CD14-positive monocyte (primary cell): ENCODE measurements around the gene AXL. TPM values are rescaled to one million over a fixed set of nuclear protein-coding genes. Genes with fewer than 3 reads are reported as not detected.
A peak's percentile ranks its signal among the peaks of the same experiment; 100 is the strongest.

Experiments used
- DNase-seq, 3 donors: peaks; one replicate each; pipeline ENCODE4 v3.0.0-alpha.2; 2011 to 2022
- H2AFZ ChIP-seq: 2 replicates; pipeline ENCODE4 v1.6.0; 2012; ENCODE audit warnings: mild to moderate bottlenecking, low read depth, low read length, inconsistent platforms; ENCODE audit not compliant: insufficient read depth, poor library complexity, severe bottlenecking
- H3K27ac ChIP-seq, 2 donors: 1 replicate in 1 of 2; 2 replicates in 1 of 2; pipeline ENCODE4 v1.5.1; 2012 to 2013; ENCODE audit warnings: low read length in 2 of 2, control low read depth in 1 of 2, inconsistent platforms in 1 of 2, low read depth in 1 of 2, mild to moderate bottlenecking in 1 of 2
- H3K27me3 ChIP-seq, 2 donors: one replicate each; pipeline versions ENCODE4 v1.6.0 to v1.6.1; 2011 to 2013; ENCODE audit warnings: low read length in 2 of 2; ENCODE audit not compliant: control insufficient read depth in 2 of 2, insufficient read depth in 2 of 2
- H3K36me3 ChIP-seq, 2 donors: replicated peaks in 1 of 2; 1 replicate in 1 of 2; 2 replicates in 1 of 2; pipeline versions ENCODE4 v1.5.1 to v1.6.1; 2012 to 2013; ENCODE audit warnings: low read length in 2 of 2, control low read depth in 1 of 2, inconsistent platforms in 1 of 2, mild to moderate bottlenecking in 1 of 2; ENCODE audit not compliant: insufficient read depth in 2 of 2, control insufficient read depth in 1 of 2
- H3K4me1 ChIP-seq, 2 donors: 1 replicate in 1 of 2; 2 replicates in 1 of 2; pipeline versions ENCODE4 v1.5.1 to v1.6.1; 2012 to 2013; ENCODE audit warnings: low read length in 2 of 2, control low read depth in 1 of 2, inconsistent platforms in 1 of 2, mild to moderate bottlenecking in 1 of 2, moderate library complexity in 1 of 2; ENCODE audit not compliant: insufficient read depth in 2 of 2, control insufficient read depth in 1 of 2
- H3K4me2 ChIP-seq: replicated peaks from 2 replicates; pipeline ENCODE3; 2012; ENCODE audit warnings: low read length, moderate library complexity, mild to moderate bottlenecking; ENCODE audit not compliant: poor library complexity, severe bottlenecking; ENCODE audit errors: extremely low read depth
- H3K4me3 ChIP-seq, 3 experiments: fragments of 200-600 bp in 1 of 3; sonication (generic) in 1 of 3; replicated peaks in 1 of 3; 1 replicate in 2 of 3; 2 replicates in 1 of 3; pipeline ENCODE4 v1.5.1; 2011 to 2013; ENCODE audit warnings: low read length in 3 of 3, mild to moderate bottlenecking in 3 of 3, control low read depth in 2 of 3, low read depth in 2 of 3, inconsistent platforms in 1 of 3, moderate library complexity in 1 of 3
- H3K79me2 ChIP-seq: 2 replicates; pipeline ENCODE4 v1.6.0; 2012; ENCODE audit warnings: mild to moderate bottlenecking, control low read depth, inconsistent platforms, low read length, moderate library complexity; ENCODE audit not compliant: insufficient read depth
- H3K9ac ChIP-seq: 2 replicates; pipeline ENCODE4 v1.6.0; 2017; ENCODE audit warnings: low read length, mild to moderate bottlenecking; ENCODE audit not compliant: insufficient read depth, poor library complexity, severe bottlenecking
- H3K9me3 ChIP-seq, 2 donors: replicated peaks in 1 of 2; 1 replicate in 1 of 2; 2 replicates in 1 of 2; pipeline versions ENCODE4 v1.5.1 to v1.6.1; 2012 to 2013; ENCODE audit warnings: low read length in 2 of 2, control low read depth in 1 of 2; ENCODE audit not compliant: control insufficient read depth in 1 of 2, insufficient read depth in 1 of 2
- H4K20me1 ChIP-seq: 2 replicates; pipeline ENCODE4 v1.6.0; 2012; ENCODE audit warnings: mild to moderate bottlenecking, low read length, control low read depth, moderate library complexity; ENCODE audit not compliant: insufficient read depth
- H3K27ac Mint-ChIP-seq, 7 donors: one replicate each; pipeline ENCODE4 v1.8.0; 2020; ENCODE audit warnings: mild to moderate bottlenecking in 7 of 7, mixed read lengths in 7 of 7, moderate library complexity in 6 of 7, inconsistent platforms in 2 of 7
- H3K27me3 Mint-ChIP-seq, 3 donors: one replicate each; pipeline ENCODE4 v1.8.0; 2021 to 2022; ENCODE audit warnings: low read depth in 3 of 3, mild to moderate bottlenecking in 3 of 3, mixed read lengths in 3 of 3, moderate library complexity in 3 of 3, inconsistent platforms in 1 of 3
- H3K36me3 Mint-ChIP-seq, 2 donors: one replicate each; pipeline ENCODE4 v1.8.0; 2020; ENCODE audit warnings: mixed read lengths in 2 of 2, inconsistent platforms in 1 of 2, mild to moderate bottlenecking in 1 of 2
- H3K4me1 Mint-ChIP-seq: one replicate; pipeline ENCODE4 v1.8.0; 2020; ENCODE audit warnings: mild to moderate bottlenecking, mixed read lengths
- H3K4me3 Mint-ChIP-seq, 2 donors: one replicate each; pipeline ENCODE4 v1.8.0; 2020; ENCODE audit warnings: mild to moderate bottlenecking in 2 of 2, mixed read lengths in 2 of 2, moderate library complexity in 1 of 2
- H3K9me3 Mint-ChIP-seq, 7 donors: one replicate each; pipeline ENCODE4 v1.8.0; 2020 to 2022; ENCODE audit warnings: mixed read lengths in 7 of 7, mild to moderate bottlenecking in 6 of 7, moderate library complexity in 6 of 7, inconsistent platforms in 2 of 7
- WGBS: methylation state at CpG from one replicate; pipeline ENCODE4 v1.1.5; 2013; ENCODE audit warnings: missing lambda C conversion rate; ENCODE audit not compliant: insufficient coverage; 5-methylcytosine and 5-hydroxymethylcytosine counted together
- intact Hi-C, 2 donors: fragments of 100-400 bp; cut with micrococcal nuclease; formaldehyde crosslinking; loops; one replicate each; pipeline versions ENCODE4 v1.15.0 to v1.15.1; 2023
- polyA plus RNA-seq, 3 donors: library from polyadenylated mRNA; depleted of rRNA in 1 of 3; unstranded in 2 of 3; stranded (reverse) in 1 of 3; fragments of 300-500 nt in 2 of 3; fragments of >200 nt in 1 of 3; fragmentation: Illumina TruSeq in 2 of 3; gene quantifications; 1 replicate in 2 of 3; 2 replicates in 1 of 3; pipeline ENCODE4 v1.2.3, GENCODE V29; 2012 to 2021
- TF ChIP-seq, protein P1 (sequence below): fragments of 200-600 bp; IDR thresholded peaks from one replicate; pipeline ENCODE4 v1.8.0; 2022; ENCODE audit warnings: antibody characterized with exemption, mild to moderate bottlenecking

AXL gene
- polyA plus RNA-seq, 3 donors: 0.05 to 0.07 TPM; not detected in 1

DNA sequence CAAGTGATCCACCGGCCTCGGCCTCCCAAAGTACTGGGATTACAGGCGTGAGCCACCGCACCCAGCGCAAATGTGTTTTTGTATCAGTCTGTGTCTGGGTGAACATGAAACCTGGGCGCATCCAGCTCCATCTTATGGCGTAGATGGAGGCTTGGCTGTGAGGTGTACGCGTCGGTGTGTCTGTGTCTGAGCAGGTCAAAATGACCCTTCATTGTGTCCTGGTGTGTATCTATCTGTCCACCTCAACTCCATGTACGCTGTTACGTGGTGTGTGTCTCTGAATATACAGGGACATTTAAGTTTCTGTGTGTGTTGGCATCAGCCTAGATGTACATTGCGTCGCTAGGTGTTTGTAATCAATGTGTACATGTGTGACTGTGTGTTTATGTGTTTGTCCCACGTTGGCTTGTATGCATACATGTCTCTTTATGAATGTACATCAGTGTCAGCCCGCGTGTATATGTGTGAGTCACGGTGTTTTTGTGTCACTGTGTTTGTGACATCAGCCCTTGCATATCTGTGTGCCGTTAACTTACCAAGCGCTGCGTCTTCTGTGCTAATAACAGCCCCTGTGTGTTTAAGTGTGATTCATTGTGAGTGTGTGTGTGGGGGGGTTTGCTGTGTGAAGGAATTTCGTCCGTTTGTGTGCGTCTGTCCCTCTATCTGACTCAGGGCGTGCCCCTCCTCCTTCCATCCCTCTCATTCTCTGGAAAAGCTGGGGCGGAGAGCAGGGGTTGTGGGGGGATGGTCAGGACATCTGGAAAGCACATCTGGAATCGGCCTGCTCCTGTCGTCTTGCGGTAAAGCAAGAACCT lies 6.4 kb downstream of the AXL start:
- peak overlapping the region; percentile 79 for H2AFZ ChIP-seq
- H3K4me2 ChIP-seq: peak overlapping the region; percentile 82
- H3K36me3 Mint-ChIP-seq: peaks cover 0 to 7% of the 10 kb centered on the region in 2 donors
- peak overlapping the region; percentile 49 for H3K9ac ChIP-seq
- H3K27ac ChIP-seq: no peak overlapping the region
- H3K27ac Mint-ChIP-seq: peak overlapping the region in 4 of 7 donors; percentile 41 to 72 (median 58)
- H3K4me1 Mint-ChIP-seq: peaks cover 31% of the 10 kb centered on the region
- peaks cover 38 to 64% (median 43%) of the 10 kb centered on the region in 3 donors for H3K27me3 Mint-ChIP-seq
- H3K9me3 Mint-ChIP-seq: peaks cover 0 to 8% (median 2%) of the 10 kb centered on the region in 7 donors
- H3K27me3 ChIP-seq: peaks cover 3 to 29% of the 10 kb centered on the region in 2 donors
- no peaks in the 10 kb centered on the region for H3K9me3 ChIP-seq
- DNase-seq: peak; percentile 75 to 90 (median 76)
- no peaks in the 10 kb centered on the region for H3K79me2 ChIP-seq
- H4K20me1 ChIP-seq: no peaks in the 10 kb centered on the region
- peak overlapping the region in 1 of 3 experiments; percentile 75 for H3K4me3 ChIP-seq
- H3K4me3 Mint-ChIP-seq: peak overlapping the region; percentile 68 to 85
- H3K4me1 ChIP-seq: peaks cover 18 to 21% of the 10 kb centered on the region in 2 donors
- TF ChIP-seq, protein P1, sequence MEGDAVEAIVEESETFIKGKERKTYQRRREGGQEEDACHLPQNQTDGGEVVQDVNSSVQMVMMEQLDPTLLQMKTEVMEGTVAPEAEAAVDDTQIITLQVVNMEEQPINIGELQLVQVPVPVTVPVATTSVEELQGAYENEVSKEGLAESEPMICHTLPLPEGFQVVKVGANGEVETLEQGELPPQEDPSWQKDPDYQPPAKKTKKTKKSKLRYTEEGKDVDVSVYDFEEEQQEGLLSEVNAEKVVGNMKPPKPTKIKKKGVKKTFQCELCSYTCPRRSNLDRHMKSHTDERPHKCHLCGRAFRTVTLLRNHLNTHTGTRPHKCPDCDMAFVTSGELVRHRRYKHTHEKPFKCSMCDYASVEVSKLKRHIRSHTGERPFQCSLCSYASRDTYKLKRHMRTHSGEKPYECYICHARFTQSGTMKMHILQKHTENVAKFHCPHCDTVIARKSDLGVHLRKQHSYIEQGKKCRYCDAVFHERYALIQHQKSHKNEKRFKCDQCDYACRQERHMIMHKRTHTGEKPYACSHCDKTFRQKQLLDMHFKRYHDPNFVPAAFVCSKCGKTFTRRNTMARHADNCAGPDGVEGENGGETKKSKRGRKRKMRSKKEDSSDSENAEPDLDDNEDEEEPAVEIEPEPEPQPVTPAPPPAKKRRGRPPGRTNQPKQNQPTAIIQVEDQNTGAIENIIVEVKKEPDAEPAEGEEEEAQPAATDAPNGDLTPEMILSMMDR: no peak
- intact Hi-C loops: loop anchor here in 1 of 2 donors (5.0 kb wide), 1 partner anchor 37 kb away; the partner anchor contains the start of gene HNRNPUL1
- H3K36me3 ChIP-seq: no peaks in the 10 kb centered on the region
- 54% methylated on average over 18 of the region's 29 CpGs for WGBS

DNA sequence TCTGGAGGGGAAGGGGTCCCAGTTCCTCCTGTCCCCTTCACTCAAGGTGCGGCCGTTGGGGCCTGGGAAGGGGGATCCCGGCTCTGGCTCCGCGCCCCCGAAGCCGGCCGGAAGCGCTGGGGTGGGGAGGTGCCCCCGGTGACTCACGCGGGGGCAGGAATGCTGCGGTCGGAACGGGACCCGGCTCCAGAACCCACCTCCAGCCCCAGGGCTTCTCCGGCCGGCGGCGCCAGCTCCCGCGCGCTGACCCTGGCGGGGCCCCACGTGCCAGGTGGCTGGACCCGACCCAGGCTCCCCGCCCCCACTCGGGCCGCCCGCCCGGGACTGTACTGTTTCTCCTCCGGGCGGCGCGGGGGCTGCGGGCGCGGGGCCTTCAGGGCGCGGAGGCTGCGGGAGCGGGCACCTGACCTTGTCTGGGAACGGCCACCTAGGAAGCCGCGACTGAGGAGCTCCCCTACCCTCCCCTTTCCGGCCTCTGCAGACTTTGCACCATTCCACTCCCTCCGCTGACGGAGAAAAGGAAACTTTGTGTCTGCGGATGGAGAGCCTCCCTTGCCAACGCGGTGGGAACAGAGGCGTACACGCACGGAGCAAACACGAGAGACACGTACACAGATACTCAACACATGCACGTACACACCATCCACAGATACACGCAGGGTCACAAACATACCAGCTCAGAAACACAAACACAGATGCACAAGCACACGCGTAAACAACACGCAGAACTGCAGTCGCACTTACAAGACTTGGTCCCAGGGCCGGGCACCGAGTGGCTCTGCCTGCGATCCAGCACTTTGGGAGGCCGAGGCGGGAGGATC lies 7.2 kb downstream of the AXL start:
- H3K4me3 ChIP-seq: peak overlapping the region; percentile 23 to 75 (median 51)
- TF ChIP-seq, protein P1: no peak
- peaks cover 35 to 56% (median 38%) of the 10 kb centered on the region in 3 donors for H3K27me3 Mint-ChIP-seq

More for the DNA sequence above, 7.2 kb downstream of the AXL start:
- Histone ChIP-seq H4K20me1 (no peaks in the 10 kb centered on the region), H3K27me3 (peaks cover 3 to 23% of the 10 kb centered on the region in 2 donors), H3K36me3 (no peaks in the 10 kb centered on the region), H2AFZ (peak overlapping the region; percentile 79), H3K9ac (peak overlapping the region; percentile 49), H3K4me1 (peaks cover 11 to 15% of the 10 kb centered on the region in 2 donors), H3K4me2 (peak overlapping the region; percentile 82), H3K79me2 (no peaks in the 10 kb centered on the region), H3K27ac (no peak overlapping the region), H3K9me3 (no peaks in the 10 kb centered on the region)
- H3K36me3 Mint-ChIP-seq: peaks cover 0 to 7% of the 10 kb centered on the region in 2 donors
- peak overlapping the region; percentile 76 to 92 for H3K4me3 Mint-ChIP-seq
- H3K4me1 Mint-ChIP-seq: peaks cover 26% of the 10 kb centered on the region
- WGBS: 4% methylated on average over 63 of the region's 67 CpGs
- intact Hi-C loops: loop anchor here in 1 of 2 donors (5.0 kb wide), 1 partner anchor 36 kb away; the partner anchor contains the start of gene HNRNPUL1
- peaks cover 0 to 8% (median 2%) of the 10 kb centered on the region in 7 donors for H3K9me3 Mint-ChIP-seq
- peak overlapping the region in 5 of 7 donors; percentile 47 to 72 (median 59) for H3K27ac Mint-ChIP-seq
- DNase-seq: peak in 2 of 3 donors; percentile 13 to 43
